Mesendoderm (in vitro differentiated cells): ENCODE measurements around the gene MAP1S.

Source experiments
- DNase-seq: peaks from one replicate; pipeline ENCODE4 v3.0.0; 2013
- H2AK5ac ChIP-seq: 2 replicates; pipeline ENCODE4 v1.6.1; 2013; ENCODE audit warnings: low read length, inconsistent platforms
- H2BK120ac ChIP-seq: 2 replicates; pipeline ENCODE4 v1.6.1; 2013; ENCODE audit warnings: low read depth, mild to moderate bottlenecking, low read length, moderate library complexity, mixed read lengths
- H2BK15ac ChIP-seq: replicated peaks from 2 replicates; pipeline ENCODE4 v1.6.1; 2013; ENCODE audit warnings: low read depth, mild to moderate bottlenecking, moderate library complexity
- H2BK5ac ChIP-seq: 2 replicates; pipeline ENCODE4 v1.6.1; 2013; ENCODE audit warnings: low read length, inconsistent platforms
- H3K18ac ChIP-seq: 2 replicates; pipeline ENCODE4 v1.6.1; 2013; ENCODE audit warnings: mild to moderate bottlenecking, low read length, mixed read lengths
- H3K23ac ChIP-seq: one replicate; pipeline ENCODE4 v1.6.1; 2013; ENCODE audit warnings: low read length
- H3K27ac ChIP-seq: 2 replicates; pipeline ENCODE4 v1.5.1; 2013; ENCODE audit warnings: low read depth, mild to moderate bottlenecking, inconsistent platforms, low read length, moderate library complexity
- H3K27me3 ChIP-seq: 2 replicates; pipeline ENCODE4 v1.6.1; 2013; ENCODE audit warnings: low read length, control low read depth, mild to moderate bottlenecking, inconsistent platforms; ENCODE audit not compliant: insufficient read depth, poor library complexity
- H3K36me3 ChIP-seq: 2 replicates; pipeline ENCODE4 v1.6.1; 2013; ENCODE audit warnings: low read length, inconsistent platforms; ENCODE audit not compliant: control insufficient read depth, insufficient read depth
- H3K4ac ChIP-seq: one replicate; pipeline ENCODE4 v1.6.1; 2013; ENCODE audit warnings: low read depth, mild to moderate bottlenecking, low read length, moderate library complexity
- H3K4me1 ChIP-seq: 2 replicates; pipeline ENCODE4 v1.6.1; 2013; ENCODE audit warnings: low read depth, low read length, inconsistent platforms; ENCODE audit not compliant: control insufficient read depth
- H3K4me2 ChIP-seq: 2 replicates; pipeline ENCODE4 v1.6.1; 2013; ENCODE audit warnings: low read length
- H3K4me3 ChIP-seq: 2 replicates; pipeline ENCODE4 v1.5.1; 2013; ENCODE audit warnings: mild to moderate bottlenecking, low read length
- H3K56ac ChIP-seq: one replicate; pipeline ENCODE4 v1.6.1; 2013; ENCODE audit warnings: low read length
- H3K79me1 ChIP-seq: 2 replicates; pipeline ENCODE4 v1.6.1; 2013; ENCODE audit warnings: low read length, inconsistent platforms
- H3K79me2 ChIP-seq: 2 replicates; pipeline ENCODE4 v1.6.1; 2013; ENCODE audit warnings: mild to moderate bottlenecking, low read length; ENCODE audit not compliant: control insufficient read depth, insufficient read depth
- H3K9ac ChIP-seq: 2 replicates; pipeline ENCODE4 v1.6.1; 2013; ENCODE audit warnings: low read length, inconsistent platforms
- H4K5ac ChIP-seq: one replicate; pipeline ENCODE4 v1.6.1; 2013; ENCODE audit warnings: low read length
- H4K8ac ChIP-seq: one replicate; pipeline ENCODE4 v1.6.1; 2013; ENCODE audit warnings: low read depth, mild to moderate bottlenecking, control low read depth, low read length, moderate library complexity
- WGBS: extraction: QIAGEN DNeasy Blood & Tissue Kit; methylation state at CpG from one replicate; pipeline ENCODE4 v1.1.7; 2013; ENCODE audit warnings: low lambda C conversion rate, missing lambda C conversion rate; ENCODE audit not compliant: insufficient coverage; ENCODE audit errors: extremely low coverage; 5-methylcytosine and 5-hydroxymethylcytosine counted together

Gene MAP1S

DNA sequence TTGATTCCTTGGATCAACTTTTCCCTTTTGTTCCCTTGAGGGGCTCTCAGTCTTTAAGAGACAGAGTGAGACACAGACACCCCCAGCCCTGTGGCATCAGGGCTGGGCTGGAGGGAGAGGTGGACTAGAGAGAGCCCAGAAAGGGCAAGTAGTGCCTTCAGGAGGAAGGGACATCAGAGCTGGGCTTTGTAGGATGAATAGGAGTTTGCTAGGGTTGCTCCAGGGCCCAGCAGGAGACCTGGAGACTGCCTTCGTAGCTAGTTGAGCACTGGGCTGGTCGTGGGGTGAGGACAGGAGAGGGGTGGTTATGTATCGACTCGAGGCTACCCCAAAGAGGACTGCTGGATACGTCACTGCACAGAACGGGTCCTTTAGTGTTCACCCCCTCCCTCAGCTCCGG is 5.4 kb downstream of the MAP1S start:
- no peak overlapping the region for H3K18ac ChIP-seq
- H2BK120ac ChIP-seq = no peak overlapping the region
- H3K4me1 ChIP-seq = peaks cover 4% of the 10 kb centered on the region
- no peak overlapping the region for H2BK5ac ChIP-seq
- no peak overlapping the region for H3K4me3 ChIP-seq
- H4K5ac ChIP-seq = no peak overlapping the region
- H3K56ac ChIP-seq = no peak overlapping the region
- WGBS = no CpG with 5 or more reads among the region's 7 CpGs
- no peaks in the 10 kb centered on the region for H3K27me3 ChIP-seq
- H2BK15ac ChIP-seq = no peak overlapping the region
- no peak overlapping the region for H3K27ac ChIP-seq
- H3K9ac ChIP-seq = no peak overlapping the region
- no peak overlapping the region for H2AK5ac ChIP-seq
- no peak overlapping the region for H3K23ac ChIP-seq
- DNase-seq = no peak
- no peak overlapping the region for H3K4me2 ChIP-seq
- H3K4ac ChIP-seq = no peak overlapping the region
- H3K36me3 ChIP-seq = peaks cover 14% of the 10 kb centered on the region
- H4K8ac ChIP-seq = no peak overlapping the region
- peaks cover 27% of the 10 kb centered on the region for H3K79me2 ChIP-seq
- peaks cover 21% of the 10 kb centered on the region for H3K79me1 ChIP-seq

GRCh38 chr19:17725422-17726078 is 6.3 kb downstream of the MAP1S start:
- Histone ChIP-seq H2AK5ac (no peak overlapping the region), H3K23ac (no peak overlapping the region), H3K27ac (no peak overlapping the region), H3K4me1 (no peaks in the 10 kb centered on the region), H3K27me3 (no peaks in the 10 kb centered on the region), H2BK5ac (no peak overlapping the region), H4K5ac (no peak overlapping the region), H3K4me2 (no peak overlapping the region), H3K18ac (no peak overlapping the region), H4K8ac (no peak overlapping the region), H3K36me3 (peaks cover 16% of the 10 kb centered on the region), H3K79me2 (peaks cover 18% of the 10 kb centered on the region), H3K4ac (no peak overlapping the region), H3K79me1 (peaks cover 15% of the 10 kb centered on the region), H3K4me3 (no peak overlapping the region), H2BK120ac (no peak overlapping the region), H2BK15ac (no peak overlapping the region), H3K9ac (no peak overlapping the region), H3K56ac (no peak overlapping the region)
- no CpG with 5 or more reads among the region's 21 CpGs for WGBS
- no peak for DNase-seq

DNA sequence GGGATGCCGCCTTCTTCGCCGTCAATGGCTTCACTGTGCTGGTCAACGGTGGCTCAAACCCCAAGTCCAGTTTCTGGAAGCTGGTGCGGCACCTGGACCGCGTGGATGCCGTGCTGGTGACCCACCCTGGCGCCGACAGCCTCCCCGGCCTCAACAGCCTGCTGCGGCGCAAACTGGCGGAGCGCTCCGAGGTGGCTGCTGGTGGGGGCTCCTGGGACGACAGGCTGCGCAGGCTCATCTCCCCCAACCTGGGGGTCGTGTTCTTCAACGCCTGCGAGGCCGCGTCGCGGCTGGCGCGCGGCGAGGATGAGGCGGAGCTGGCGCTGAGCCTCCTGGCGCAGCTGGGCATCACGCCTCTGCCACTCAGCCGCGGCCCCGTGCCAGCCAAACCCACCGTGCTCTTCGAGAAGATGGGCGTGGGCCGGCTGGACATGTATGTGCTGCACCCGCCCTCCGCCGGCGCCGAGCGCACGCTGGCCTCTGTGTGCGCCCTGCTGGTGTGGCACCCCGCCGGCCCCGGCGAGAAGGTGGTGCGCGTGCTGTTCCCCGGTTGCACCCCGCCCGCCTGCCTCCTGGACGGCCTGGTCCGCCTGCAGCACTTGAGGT is 7.0 kb downstream of the MAP1S start:
- Histone ChIP-seq H3K79me2 (peaks cover 13% of the 10 kb centered on the region), H2BK5ac (no peak overlapping the region), H3K27me3 (no peaks in the 10 kb centered on the region), H3K9ac (no peak overlapping the region), H3K56ac (no peak overlapping the region), H4K8ac (no peak overlapping the region), H3K36me3 (peaks cover 18% of the 10 kb centered on the region), H3K4me3 (no peak overlapping the region), H3K4me1 (no peaks in the 10 kb centered on the region), H3K27ac (no peak overlapping the region), H3K4me2 (no peak overlapping the region), H2BK120ac (no peak overlapping the region), H3K23ac (no peak overlapping the region), H3K4ac (no peak overlapping the region), H2BK15ac (no peak overlapping the region), H3K18ac (no peak overlapping the region), H3K79me1 (peaks cover 10% of the 10 kb centered on the region), H2AK5ac (no peak overlapping the region), H4K5ac (no peak overlapping the region)
- no peak for DNase-seq
- WGBS = no CpG with 5 or more reads among the region's 59 CpGs

DNA sequence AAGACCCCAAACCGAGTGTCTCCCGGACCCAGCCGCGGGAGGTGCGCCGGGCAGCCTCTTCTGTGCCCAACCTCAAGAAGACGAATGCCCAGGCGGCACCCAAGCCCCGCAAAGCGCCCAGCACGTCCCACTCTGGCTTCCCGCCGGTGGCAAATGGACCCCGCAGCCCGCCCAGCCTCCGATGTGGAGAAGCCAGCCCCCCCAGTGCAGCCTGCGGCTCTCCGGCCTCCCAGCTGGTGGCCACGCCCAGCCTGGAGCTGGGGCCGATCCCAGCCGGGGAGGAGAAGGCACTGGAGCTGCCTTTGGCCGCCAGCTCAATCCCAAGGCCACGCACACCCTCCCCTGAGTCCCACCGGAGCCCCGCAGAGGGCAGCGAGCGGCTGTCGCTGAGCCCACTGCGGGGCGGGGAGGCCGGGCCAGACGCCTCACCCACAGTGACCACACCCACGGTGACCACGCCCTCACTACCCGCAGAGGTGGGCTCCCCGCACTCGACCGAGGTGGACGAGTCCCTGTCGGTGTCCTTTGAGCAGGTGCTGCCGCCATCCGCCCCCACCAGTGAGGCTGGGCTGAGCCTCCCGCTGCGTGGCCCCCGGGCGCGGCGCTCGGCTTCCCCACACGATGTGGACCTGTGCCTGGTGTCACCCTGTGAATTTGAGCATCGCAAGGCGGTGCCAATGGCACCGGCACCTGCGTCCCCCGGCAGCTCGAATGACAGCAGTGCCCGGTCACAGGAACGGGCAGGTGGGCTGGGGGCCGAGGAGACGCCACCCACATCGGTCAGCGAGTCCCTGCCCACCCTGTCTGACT is 7.9 kb downstream of the MAP1S start:
- no peak for DNase-seq
- Histone ChIP-seq H2BK120ac (no peak overlapping the region), H3K4me3 (no peak overlapping the region), H2BK5ac (no peak overlapping the region), H3K36me3 (peaks cover 18% of the 10 kb centered on the region), H2AK5ac (no peak overlapping the region), H3K79me2 (peaks cover 5% of the 10 kb centered on the region), H3K4me2 (no peak overlapping the region), H3K4ac (no peak overlapping the region), H3K23ac (no peak overlapping the region), H3K56ac (no peak overlapping the region), H3K27ac (no peak overlapping the region), H4K5ac (no peak overlapping the region), H4K8ac (no peak overlapping the region), H3K18ac (no peak overlapping the region), H3K4me1 (no peaks in the 10 kb centered on the region), H2BK15ac (no peak overlapping the region), H3K9ac (no peak overlapping the region), H3K27me3 (no peaks in the 10 kb centered on the region), H3K79me1 (peaks cover 7% of the 10 kb centered on the region)
- WGBS = no CpG with 5 or more reads among the region's 62 CpGs

GRCh38 chr19:17727843-17728242 is 8.6 kb downstream of the MAP1S start:
- Histone ChIP-seq H3K4ac (no peak overlapping the region), H4K8ac (no peak overlapping the region), H3K23ac (no peak overlapping the region), H3K27me3 (no peaks in the 10 kb centered on the region), H3K79me1 (peaks cover 10% of the 10 kb centered on the region), H2BK15ac (no peak overlapping the region), H3K18ac (no peak overlapping the region), H4K5ac (no peak overlapping the region), H2AK5ac (no peak overlapping the region), H2BK120ac (no peak overlapping the region), H3K9ac (no peak overlapping the region), H3K4me2 (no peak overlapping the region), H3K56ac (no peak overlapping the region), H3K27ac (no peak overlapping the region), H3K36me3 (peaks cover 19% of the 10 kb centered on the region), H2BK5ac (no peak overlapping the region), H3K79me2 (peaks cover 7% of the 10 kb centered on the region), H3K4me3 (no peak overlapping the region), H3K4me1 (no peaks in the 10 kb centered on the region)
- no CpG with 5 or more reads among the region's 19 CpGs for WGBS
- no peak for DNase-seq
